Omental fat pad (tissue), 3 donors: ENCODE data around the gene LASP1NB.

ENCODE experiments used
- ATAC-seq: fragments of 150-250 bp; one replicate; pipeline ENCODE4 v1.9.1; 2016; ENCODE audit warnings: mild to moderate bottlenecking, moderate library complexity; ENCODE audit not compliant: low FRiP score
- DNase-seq: peaks from one replicate; pipeline ENCODE4 v3.0.0-alpha.2; 2019; ENCODE audit warnings: low spot score
- TF ChIP-seq, protein P1 (sequence below), 3 donors: fragments of 450-650 bp; IDR thresholded peaks; one replicate each; pipeline ENCODE4 v1.5.1; 2016 to 2017; ENCODE audit warnings: antibody characterized with exemption in 3 of 3, mild to moderate bottlenecking in 3 of 3, moderate library complexity in 2 of 3

The LASP1NB gene

DNA sequence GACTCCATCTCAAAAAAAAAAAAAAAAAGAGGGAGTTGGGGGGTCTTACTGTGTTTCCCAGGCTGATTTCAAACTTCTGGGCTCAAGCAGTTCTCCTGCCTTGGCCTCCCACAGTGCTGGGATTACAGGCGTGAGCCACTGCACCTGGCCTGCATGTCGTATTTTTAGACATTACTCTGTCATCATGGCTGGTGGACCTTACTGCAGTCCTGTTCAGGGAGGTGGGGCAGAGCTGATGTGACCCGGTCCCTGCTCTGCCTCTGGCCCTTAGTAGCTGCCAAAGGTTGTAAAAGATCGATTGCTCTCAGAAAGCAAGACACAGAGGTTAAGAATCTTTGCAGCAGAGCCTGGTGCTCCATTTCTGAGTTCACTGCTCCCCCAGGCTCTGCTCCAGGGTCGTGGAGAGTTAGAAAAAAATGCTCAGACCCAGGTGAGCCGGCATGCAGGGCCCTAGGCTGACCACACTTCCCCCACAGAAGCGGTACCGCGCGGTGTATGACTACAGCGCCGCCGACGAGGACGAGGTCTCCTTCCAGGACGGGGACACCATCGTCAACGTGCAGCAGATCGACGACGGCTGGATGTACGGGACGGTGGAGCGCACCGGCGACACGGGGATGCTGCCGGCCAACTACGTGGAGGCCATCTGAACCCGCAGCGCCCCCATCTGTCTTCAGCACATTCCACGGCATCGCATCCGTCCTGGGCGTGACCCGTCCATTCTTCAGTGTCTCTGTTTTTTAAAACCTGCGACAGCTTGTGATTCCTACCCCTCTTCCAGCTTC, 7.1 kb upstream of the LASP1NB start:
- TF ChIP-seq, protein P1, sequence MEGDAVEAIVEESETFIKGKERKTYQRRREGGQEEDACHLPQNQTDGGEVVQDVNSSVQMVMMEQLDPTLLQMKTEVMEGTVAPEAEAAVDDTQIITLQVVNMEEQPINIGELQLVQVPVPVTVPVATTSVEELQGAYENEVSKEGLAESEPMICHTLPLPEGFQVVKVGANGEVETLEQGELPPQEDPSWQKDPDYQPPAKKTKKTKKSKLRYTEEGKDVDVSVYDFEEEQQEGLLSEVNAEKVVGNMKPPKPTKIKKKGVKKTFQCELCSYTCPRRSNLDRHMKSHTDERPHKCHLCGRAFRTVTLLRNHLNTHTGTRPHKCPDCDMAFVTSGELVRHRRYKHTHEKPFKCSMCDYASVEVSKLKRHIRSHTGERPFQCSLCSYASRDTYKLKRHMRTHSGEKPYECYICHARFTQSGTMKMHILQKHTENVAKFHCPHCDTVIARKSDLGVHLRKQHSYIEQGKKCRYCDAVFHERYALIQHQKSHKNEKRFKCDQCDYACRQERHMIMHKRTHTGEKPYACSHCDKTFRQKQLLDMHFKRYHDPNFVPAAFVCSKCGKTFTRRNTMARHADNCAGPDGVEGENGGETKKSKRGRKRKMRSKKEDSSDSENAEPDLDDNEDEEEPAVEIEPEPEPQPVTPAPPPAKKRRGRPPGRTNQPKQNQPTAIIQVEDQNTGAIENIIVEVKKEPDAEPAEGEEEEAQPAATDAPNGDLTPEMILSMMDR (IDR thresholded peaks at IDR 0.05): no peak
- ATAC-seq (no peak), DNase-seq (no peak)

DNA sequence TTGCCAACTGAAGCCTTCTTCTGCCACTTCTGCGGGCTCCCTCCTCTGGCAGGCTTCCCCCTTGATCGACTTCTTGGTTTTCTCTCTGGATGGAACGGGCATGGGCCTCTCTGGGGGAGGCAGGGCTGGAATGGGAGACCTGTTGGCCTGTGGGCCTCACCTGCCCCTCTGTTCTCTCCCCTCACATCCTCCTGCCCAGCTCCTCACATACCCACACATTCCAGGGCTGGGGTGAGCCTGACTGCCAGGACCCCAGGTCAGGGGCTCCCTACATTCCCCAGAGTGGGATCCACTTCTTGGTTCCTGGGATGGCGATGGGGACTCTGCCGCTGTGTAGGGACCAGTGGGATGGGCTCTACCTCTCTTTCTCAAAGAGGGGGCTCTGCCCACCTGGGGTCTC, 6.5 kb upstream of the LASP1NB start:
- ATAC-seq (no peak), DNase-seq (no peak)
- TF ChIP-seq, protein P1 (IDR thresholded peaks at IDR 0.05): no peak

DNA sequence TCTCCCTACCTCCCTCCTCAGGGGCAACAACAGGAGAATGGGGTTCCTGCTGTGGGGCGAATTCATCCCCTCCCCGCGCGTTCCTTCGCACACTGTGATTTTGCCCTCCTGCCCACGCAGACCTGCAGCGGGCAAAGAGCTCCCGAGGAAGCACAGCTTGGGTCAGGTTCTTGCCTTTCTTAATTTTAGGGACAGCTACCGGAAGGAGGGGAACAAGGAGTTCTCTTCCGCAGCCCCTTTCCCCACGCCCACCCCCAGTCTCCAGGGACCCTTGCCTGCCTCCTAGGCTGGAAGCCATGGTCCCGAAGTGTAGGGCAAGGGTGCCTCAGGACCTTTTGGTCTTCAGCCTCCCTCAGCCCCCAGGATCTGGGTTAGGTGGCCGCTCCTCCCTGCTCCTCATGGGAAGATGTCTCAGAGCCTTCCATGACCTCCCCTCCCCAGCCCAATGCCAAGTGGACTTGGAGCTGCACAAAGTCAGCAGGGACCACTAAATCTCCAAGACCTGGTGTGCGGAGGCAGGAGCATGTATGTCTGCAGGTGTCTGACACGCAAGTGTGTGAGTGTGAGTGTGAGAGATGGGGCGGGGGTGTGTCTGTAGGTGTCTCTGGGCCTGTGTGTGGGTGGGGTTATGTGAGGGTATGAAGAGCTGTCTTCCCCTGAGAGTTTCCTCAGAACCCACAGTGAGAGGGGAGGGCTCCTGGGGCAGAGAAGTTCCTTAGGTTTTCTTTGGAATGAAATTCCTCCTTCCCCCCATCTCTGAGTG, 5.9 kb upstream of the LASP1NB start:
- ATAC-seq: no peak
- DNase-seq: no peak
- TF ChIP-seq, protein P1 (IDR thresholded peaks at IDR 0.05): no peak

DNA sequence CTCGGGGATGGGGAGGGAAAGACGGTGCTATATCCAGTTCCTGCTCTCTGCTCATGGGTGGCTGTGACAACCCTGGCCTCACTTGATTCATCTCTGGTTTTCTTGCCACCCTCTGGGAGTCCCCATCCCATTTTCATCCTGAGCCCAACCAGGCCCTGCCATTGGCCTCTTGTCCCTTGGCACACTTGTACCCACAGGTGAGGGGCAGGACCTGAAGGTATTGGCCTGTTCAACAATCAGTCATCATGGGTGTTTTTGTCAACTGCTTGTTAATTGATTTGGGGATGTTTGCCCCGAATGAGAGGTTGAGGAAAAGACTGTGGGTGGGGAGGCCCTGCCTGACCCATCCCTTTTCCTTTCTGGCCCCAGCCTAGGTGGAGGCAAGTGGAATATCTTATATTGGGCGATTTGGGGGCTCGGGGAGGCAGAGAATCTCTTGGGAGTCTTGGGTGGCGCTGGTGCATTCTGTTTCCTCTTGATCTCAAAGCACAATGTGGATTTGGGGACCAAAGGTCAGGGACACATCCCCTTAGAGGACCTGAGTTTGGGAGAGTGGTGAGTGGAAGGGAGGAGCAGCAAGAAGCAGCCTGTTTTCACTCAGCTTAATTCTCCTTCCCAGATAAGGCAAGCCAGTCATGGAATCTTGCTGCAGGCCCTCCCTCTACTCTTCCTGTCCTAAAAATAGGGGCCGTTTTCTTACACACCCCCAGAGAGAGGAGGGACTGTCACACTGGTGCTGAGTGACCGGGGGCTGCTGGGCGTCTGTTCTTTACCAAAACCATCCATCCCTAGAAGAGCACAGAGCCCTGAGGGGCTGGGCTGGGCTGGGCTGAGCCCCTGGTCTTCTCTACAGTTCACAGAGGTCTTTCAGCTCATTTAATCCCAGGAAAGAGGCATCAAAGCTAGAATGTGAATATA, 4.8 kb upstream of the LASP1NB start:
- TF ChIP-seq, protein P1 (IDR thresholded peaks at IDR 0.05): no peak
- ATAC-seq (no peak), DNase-seq (no peak)

DNA sequence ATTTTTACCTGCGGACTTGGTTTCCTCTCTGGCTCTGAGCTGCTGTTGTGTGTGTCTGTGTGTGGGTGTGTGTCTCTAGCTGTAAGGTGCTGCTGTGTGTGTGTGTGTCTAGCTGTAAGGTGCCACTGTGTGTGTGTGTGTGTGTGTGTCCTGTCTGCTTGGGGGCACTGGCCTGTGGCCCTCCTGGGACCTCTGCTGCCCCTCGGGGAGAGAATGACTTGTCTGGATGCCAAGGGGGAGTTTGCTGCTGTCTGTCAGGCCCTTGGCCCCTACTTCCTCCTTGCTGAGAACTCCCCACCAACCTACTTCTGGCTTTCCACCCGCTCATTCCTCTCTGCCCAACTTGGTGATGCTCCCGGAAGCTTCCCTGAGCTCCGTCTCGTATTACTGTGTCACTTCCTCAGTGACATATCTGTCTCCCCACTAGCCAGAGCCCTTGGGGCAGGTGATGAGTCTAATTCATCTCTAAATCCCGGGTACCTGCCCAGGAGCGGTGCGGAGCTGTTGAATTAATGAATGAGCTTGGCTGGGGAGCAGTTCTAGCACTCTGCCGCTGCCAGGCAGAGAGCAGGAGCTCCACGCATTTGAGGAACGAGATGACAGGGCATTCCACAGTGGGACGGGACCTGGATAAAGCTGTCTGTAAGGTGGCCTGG, 3.5 kb upstream of the LASP1NB start:
- TF ChIP-seq, protein P1 (IDR thresholded peaks at IDR 0.05): no peak
- DNase-seq (no peak), ATAC-seq (no peak)

DNA sequence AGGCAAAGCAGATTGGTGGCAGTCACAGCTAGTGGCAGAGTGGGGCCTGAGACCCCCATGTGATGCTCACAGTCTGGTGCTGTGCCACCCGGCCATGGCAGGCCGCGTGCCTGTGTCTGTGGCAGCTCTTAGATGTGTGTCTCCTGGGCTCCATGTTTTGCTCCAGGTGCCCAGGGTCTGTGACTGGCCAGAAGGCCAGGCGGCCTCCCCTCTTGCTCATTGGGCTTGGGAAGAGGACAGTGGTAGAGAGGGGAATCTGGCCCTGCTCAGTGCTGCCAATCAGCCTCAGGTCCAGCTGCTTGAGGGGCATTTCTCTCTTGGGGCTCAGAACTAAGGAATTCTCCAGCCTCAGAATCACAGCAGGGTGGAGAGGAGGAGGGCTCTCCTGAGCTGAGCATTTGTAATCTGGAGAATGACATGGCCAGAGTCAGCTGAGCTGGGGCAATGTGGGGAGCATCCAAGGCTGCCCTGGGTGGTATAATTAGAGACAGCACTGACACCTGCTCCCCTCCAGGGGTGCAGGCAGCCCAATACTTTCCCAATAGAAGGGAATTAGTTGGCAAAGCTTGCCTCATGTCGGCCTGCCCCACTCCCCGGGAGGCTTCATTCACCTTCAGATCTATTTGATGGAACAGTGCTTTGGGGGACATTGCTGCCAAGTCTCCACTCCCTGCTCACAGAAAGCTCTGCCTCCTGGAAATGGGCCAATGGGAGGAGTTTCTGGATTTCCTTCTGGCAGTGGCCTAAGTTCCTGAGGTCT, 2.7 kb upstream of the LASP1NB start:
- ATAC-seq (peak; percentile 57), DNase-seq (no peak)
- TF ChIP-seq, protein P1 (IDR thresholded peaks at IDR 0.05): no peak
